ENCODE measurements around the gene ACTR5.
"Not testable (repeated sequence)": the region's sequence is repeated elsewhere in the genome, so short reads cannot be mapped to it uniquely, and the experiment has no call there.

The ACTR5 gene

DNA sequence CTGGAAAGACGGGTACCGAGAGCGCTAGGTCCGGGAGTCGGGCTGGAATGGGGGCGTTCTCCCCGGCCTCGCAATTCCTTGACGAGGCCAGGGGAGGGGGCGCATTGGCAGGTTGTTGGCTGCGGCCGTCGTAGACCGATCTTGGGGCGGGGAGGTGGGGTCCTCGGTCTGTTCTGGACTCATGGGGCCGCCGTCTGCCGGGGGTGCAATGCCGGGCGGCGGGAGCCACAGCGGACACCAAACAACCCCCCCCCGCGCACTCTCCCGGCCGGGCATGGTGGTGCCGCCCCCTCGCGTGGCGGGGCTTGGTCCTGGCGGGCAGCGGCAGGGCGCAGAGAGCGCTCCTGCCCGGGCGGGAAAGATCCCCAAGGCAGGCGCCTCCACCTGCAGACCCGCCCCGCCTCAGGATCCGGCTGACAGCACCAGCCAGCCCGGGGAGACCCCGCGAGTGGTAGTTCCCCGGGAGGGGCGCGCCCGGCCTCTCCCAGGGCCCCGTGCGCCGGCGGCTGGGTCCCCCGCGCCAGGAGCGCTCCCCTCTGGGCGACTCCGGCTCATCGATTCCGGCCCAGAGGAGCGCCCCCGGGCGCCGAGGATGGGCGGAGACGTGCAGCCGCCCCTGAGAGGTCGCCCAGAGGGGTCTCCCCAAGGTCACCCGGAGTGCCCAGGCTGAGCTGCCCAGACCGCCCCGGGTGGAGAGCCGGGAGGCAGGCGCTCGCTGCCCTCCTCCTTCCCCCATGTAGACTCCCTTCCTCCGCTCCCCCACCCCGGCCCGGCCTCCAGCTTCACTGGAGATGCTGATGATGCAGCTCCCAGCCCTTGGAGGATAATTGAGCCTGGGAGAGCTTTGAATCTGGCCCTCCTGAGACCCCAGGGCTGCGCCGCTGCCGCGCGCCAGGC is 57.9 kb downstream of the ACTR5 start:
- DNase-seq (ENCODE audit: low spot score) = no peak

DNA sequence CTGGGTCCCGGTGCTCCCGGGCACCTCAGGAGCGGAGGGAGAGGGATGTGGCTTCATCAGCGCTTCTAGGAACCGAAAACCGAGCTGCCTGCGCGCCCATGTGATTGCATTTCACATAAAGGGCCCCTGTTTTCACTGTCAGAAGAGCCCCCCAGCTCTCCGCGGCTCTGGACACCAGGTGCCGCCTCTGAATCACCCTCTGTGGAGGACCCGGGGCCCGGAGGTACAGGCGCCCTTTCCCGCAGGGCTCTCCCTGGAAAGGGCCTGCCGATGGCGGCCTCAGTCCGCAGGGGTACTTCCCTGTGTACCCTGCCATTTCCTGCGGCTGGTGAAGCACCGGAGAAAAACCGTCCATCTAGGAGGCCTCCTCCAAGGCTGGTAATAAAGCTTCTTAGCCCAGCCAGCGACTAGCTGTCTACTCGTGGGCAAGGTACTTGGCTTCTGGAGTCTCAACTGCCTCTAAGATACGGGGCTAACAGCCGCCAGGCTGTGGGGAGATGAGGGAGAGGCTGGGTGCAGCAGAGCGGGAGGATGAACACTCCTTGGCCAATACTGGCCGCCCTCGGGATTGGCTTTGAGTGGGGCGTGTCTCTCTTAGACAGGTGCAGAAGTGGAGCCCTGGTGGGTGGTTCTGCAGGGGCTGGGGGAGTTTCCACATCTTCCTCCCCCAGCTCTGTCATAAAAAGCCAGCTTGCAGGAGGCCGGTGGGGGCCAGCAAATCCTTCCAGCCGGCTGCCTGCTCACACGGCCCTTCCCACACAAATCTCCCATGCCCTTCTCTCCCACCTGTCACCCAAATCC is 58.8 kb downstream of the ACTR5 start:
- DNase-seq (ENCODE audit: low spot score) = no peak

GRCh38 chr20:38809942-38810341 is 61.7 kb downstream of the ACTR5 start:
- no peak for DNase-seq (ENCODE audit: low spot score)

DNA sequence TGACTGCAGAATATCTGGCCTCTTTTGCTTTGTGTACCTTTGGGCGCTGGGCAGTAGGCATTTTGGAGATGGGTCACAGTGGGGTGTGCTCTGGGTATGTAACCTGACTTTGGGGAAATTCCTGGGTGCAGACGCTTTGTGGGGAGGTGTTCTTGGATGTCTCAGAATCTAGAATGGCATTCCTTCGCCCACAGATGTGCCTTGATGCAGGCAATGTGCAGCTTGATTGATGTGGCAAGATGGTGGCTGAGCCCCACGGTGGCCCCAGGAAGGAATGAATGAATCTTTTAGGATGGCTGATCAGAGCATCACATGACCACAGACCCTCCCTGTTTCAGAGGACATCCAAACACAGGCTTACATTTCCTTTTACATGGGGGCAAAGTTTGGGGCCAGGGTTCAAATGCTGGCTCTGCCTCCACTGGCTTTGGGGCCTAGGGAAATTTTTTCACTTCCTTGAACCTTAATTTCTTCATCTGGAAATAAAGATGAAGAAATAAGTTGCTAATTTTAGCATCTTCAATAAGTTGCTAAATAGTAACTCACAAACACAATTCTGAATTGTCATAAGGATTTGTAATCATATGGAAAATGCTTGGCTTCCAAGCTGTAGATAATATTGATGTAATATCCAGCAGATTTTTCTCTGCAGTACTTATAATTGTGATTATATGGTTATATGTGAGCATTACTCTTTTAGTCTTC is 62.8 kb downstream of the ACTR5 start:
- DNase-seq (ENCODE audit: low spot score) = no peak

DNA sequence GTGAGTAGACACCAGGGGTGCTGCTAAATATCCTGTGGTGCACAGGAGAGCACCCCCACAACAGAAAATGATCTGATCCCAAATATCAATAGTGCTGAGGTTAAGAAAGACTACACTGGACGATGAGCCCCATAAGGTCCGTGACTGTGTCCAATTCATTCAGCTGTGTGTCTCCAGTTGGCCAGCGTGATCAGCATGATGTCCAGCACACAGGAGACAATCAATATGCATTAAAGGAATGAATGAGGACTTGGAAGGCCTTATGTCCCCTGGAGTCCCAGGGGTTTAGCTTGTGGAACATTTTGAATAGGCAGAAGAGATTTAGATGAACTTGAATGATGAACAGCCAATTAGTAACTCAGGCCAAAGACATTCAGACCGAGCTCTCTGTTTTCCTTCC is 63.5 kb downstream of the ACTR5 start:
- DNase-seq (ENCODE audit: low spot score) = no peak

- no peak for DNase-seq (ENCODE audit: low spot score)
Measured at GRCh38 chr20:38812182-38812581, 63.9 kb downstream of the ACTR5 start.

DNA sequence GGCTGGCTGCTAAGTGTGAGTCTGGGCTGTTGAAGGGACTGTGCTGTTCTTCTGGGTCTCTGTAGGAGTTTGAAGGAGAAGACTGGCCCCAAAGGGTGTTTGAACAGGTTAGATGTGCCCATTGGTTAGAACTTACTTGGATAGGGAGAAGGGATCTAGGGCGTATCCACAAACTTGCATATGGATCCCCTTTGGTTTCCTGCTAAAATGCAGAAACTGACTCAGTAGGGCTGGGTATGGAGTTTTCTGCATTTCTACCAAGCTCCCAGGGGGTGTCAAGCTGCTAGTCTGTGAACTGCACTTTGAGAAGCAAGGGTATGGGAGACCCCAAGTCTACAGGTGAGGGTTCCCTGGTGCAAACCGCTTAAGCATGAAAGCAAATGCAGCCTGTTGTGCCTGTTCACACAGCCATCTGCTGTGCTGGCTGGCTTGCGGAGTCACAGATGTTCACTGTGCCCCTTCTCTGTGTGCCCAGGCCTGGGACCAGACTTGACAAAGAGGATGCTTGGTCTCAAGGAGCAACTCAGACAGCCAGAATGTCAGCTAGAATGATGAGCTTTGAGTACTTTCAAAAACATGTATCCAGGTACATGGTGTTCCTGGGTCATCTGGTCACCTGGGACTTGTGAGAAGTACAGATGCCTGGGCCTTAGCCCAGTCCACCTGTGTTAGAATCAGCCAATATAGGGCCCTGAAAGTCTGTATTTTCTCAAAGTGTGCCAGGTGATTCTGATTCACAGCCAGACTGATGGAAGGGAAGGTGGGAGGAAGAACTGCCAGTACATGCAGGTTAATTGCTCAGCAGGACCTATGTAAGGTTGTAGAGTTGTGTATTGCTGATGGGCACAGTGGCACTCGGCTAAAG is 64.7 kb downstream of the ACTR5 start:
- no peak for DNase-seq (ENCODE audit: low spot score)

- not testable (repeated sequence) for DNase-seq (ENCODE audit: low spot score)
Measured at GRCh38 chr20:38813574-38813962, 65.3 kb downstream of the ACTR5 start.

DNA sequence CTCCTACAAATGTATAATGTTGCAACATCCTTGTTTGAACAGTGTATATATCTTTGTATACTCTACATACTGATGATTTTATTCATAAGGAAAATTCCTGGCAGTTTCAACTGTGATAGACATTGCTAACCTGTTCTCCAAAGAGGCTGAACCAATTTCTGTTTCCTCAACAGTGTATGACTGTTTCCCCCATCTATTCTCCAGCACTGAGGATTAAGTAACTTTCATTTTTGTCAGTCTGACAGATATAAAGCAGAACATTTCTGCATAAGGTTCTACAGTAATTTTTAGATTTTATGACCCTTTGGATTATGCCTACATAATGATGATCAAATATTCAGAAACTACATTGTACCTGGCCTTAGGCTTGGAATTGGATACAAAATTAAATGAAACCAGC is 67.2 kb downstream of the ACTR5 start:
- DNase-seq (ENCODE audit: low spot score) = no peak

GRCh38 chr20:38818113-38819065 is 70.1 kb downstream of the ACTR5 start:
- DNase-seq (ENCODE audit: low spot score) = no peak

Measured in globus pallidus (tissue), 1 donor.